PC-3 (cell line): ENCODE measurements around the gene IFIT2. TPM values are rescaled to one million over a fixed set of nuclear protein-coding genes. Genes with fewer than 3 reads are reported as not detected.
A peak's percentile ranks its signal among the peaks of the same experiment; 100 is the strongest.

Experiments
- ATAC-seq: fragments of 200-7000 bp; cut with Tn5 transposase; 2 replicates; pipeline ENCODE4 v1.9.1; 2020; ENCODE audit warnings: mild to moderate bottlenecking, moderate library complexity
- BruUV-seq: library from RNA; stranded (reverse); fragments of 400-500 nt; replicated peaks from 2 replicates; lab custom pipeline; 2021; lab: Mats Ljungman, UMichigan
- CTCF ChIA-PET: fragments of 300-600 bp; sonication (Branson Sonifier 250); formaldehyde crosslinking; loops from one replicate; lab custom pipeline; 2022; ENCODE audit warnings: antibody characterized with exemption; lab: Charles Lee
- POLR2A ChIA-PET: fragments of 300-600 bp; sonication (Branson Sonifier 250); formaldehyde crosslinking; loops from one replicate; lab custom pipeline; 2022; ENCODE audit warnings: antibody characterized with exemption; ENCODE audit not compliant: unreplicated experiment; lab: Charles Lee
- DNase-seq: peaks from one replicate; pipeline ENCODE4 v3.0.0-alpha.2; 2015
- H2AFZ ChIP-seq: fragments of 300-600 bp; sonication (generic); 2 replicates; pipeline ENCODE4 v1.6.0; 2016; ENCODE audit warnings: antibody characterized with exemption, low read length
- H3F3A ChIP-seq: fragments of 300-600 bp; sonication (generic); one replicate; pipeline ENCODE4 v1.6.0; 2017; ENCODE audit warnings: antibody characterized with exemption, low read length, control low read depth, mild to moderate bottlenecking; ENCODE audit not compliant: unreplicated experiment
- H3K27ac ChIP-seq: fragments of 300-600 bp; sonication (generic); 2 replicates; pipeline ENCODE4 v1.5.1; 2016; ENCODE audit warnings: mild to moderate bottlenecking, low read length
- H3K27me3 ChIP-seq: fragments of 300-600 bp; sonication (generic); 2 replicates; pipeline ENCODE4 v1.6.1; 2016; ENCODE audit warnings: low read length, mixed read lengths
- H3K36me3 ChIP-seq: fragments of 300-600 bp; sonication (generic); 2 replicates; pipeline ENCODE4 v1.6.1; 2016; ENCODE audit warnings: low read depth, mixed run types, low read length, mixed read lengths
- H3K4me1 ChIP-seq: fragments of 300-600 bp; sonication (generic); 2 replicates; pipeline ENCODE4 v1.5.1; 2016; ENCODE audit warnings: low read length; ENCODE audit not compliant: insufficient read depth
- H3K4me2 ChIP-seq: fragments of 300-600 bp; sonication (generic); 2 replicates; pipeline ENCODE4 v1.6.0; 2016; ENCODE audit warnings: low read length
- H3K4me3 ChIP-seq: fragments of 300-600 bp; sonication (generic); 2 replicates; pipeline ENCODE4 v1.5.1; 2016; ENCODE audit warnings: mild to moderate bottlenecking, low read length, mixed read lengths
- H3K79me2 ChIP-seq: fragments of 300-600 bp; sonication (generic); 2 replicates; pipeline ENCODE4 v1.6.1; 2017; ENCODE audit warnings: low read length, mixed read lengths
- H3K9ac ChIP-seq: fragments of 300-600 bp; sonication (generic); 2 replicates; pipeline ENCODE4 v1.6.0; 2016; ENCODE audit warnings: mild to moderate bottlenecking, low read length
- H3K9me2 ChIP-seq: fragments of 300-600 bp; sonication (generic); replicated peaks from 2 replicates; pipeline ENCODE4 v1.6.1; 2016; ENCODE audit warnings: mixed run types, low read length, mixed read lengths
- H3K9me3 ChIP-seq: fragments of 300-600 bp; sonication (generic); 2 replicates; pipeline ENCODE4 v1.6.1; 2016; ENCODE audit warnings: low read length, mixed read lengths
- H4K20me1 ChIP-seq: fragments of 300-600 bp; sonication (generic); 2 replicates; pipeline ENCODE4 v1.6.1; 2016; ENCODE audit warnings: low read length, mixed read lengths
- CTCF ChIP-seq: fragments of 300-600 bp; sonication (generic); conservative IDR thresholded peaks from 2 replicates; pipeline ENCODE4 v1.5.1; 2017; ENCODE audit warnings: antibody characterized with exemption, low read depth, mild to moderate bottlenecking, low read length
- EZH2 ChIP-seq: fragments of 300-600 bp; sonication (generic); IDR thresholded peaks from one replicate; pipeline ENCODE4 v1.6.1; 2017; ENCODE audit warnings: antibody characterized with exemption, mild to moderate bottlenecking, low read length; ENCODE audit not compliant: unreplicated experiment
- EZH2phosphoT487 ChIP-seq: fragments of 300-600 bp; sonication (generic); IDR thresholded peaks from 2 replicates; pipeline ENCODE4 v1.6.1; 2018; ENCODE audit warnings: mild to moderate bottlenecking, antibody characterized with exemption, low read length, borderline replicate concordance
- intact Hi-C: fragments of 100-400 bp; cut with micrococcal nuclease; formaldehyde crosslinking; loops from 2 replicates; pipeline ENCODE4 v1.9.0; 2023
- total RNA-seq: library from RNA; depleted of rRNA; stranded (reverse); fragments of >200 nt; gene quantifications from 2 replicates; pipeline ENCODE4 v1.2.3, GENCODE V29; 2014

The IFIT2 gene
- total RNA-seq, 1 experiment from 2014 or later = 8.6 TPM

DNA sequence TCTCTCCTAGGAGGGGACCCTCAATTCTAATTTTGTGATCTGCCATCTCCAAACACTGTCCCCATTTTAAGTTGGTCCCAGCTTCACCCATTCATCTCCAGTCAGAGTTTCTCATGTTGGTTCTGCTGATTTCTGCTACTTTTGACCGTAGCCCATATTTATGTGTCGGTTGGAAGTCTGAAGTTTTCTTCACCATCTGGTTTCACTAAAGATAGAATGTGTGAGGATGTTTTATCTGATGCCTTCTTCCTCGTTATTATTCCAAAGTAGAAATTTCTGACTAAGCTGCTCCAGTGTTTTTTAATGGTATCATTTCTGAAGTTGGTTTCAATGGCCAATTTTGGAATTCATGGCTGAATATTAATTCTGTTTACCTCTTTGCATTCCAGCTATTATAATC is 21.3 kb upstream of the IFIT2 start:
- peaks cover 11% of the 10 kb centered on the region for H3K79me2 ChIP-seq
- H3K4me1 ChIP-seq = peaks cover 85% of the 10 kb centered on the region
- no peaks in the 10 kb centered on the region for H3K9me2 ChIP-seq
- 0 out of 2 replicates have a peak overlapping the region, but pooled peaks have one; percentile 21 for H3K9ac ChIP-seq
- BruUV-seq = no TSS peak
- H3K36me3 ChIP-seq = no peaks in the 10 kb centered on the region
- peak overlapping the region; percentile 96 for H3K27ac ChIP-seq
- H3K4me3 ChIP-seq = no peak overlapping the region
- no peak overlapping the region for H3K4me2 ChIP-seq
- no peak overlapping the region for H2AFZ ChIP-seq
- intact Hi-C loops = no loop called here
- DNase-seq (no peak), ATAC-seq (no peak)
- H3F3A ChIP-seq = peaks cover 12% of the 10 kb centered on the region
- TF ChIP-seq EZH2 = no peak
- no peak for TF ChIP-seq EZH2phosphoT487
- no peak for TF ChIP-seq CTCF
- H3K9me3 ChIP-seq = no peaks in the 10 kb centered on the region
- no peaks in the 10 kb centered on the region for H3K27me3 ChIP-seq
- no peaks in the 10 kb centered on the region for H4K20me1 ChIP-seq
- POLR2A ChIA-PET = no interaction called here
- CTCF ChIA-PET = no interaction called here

DNA sequence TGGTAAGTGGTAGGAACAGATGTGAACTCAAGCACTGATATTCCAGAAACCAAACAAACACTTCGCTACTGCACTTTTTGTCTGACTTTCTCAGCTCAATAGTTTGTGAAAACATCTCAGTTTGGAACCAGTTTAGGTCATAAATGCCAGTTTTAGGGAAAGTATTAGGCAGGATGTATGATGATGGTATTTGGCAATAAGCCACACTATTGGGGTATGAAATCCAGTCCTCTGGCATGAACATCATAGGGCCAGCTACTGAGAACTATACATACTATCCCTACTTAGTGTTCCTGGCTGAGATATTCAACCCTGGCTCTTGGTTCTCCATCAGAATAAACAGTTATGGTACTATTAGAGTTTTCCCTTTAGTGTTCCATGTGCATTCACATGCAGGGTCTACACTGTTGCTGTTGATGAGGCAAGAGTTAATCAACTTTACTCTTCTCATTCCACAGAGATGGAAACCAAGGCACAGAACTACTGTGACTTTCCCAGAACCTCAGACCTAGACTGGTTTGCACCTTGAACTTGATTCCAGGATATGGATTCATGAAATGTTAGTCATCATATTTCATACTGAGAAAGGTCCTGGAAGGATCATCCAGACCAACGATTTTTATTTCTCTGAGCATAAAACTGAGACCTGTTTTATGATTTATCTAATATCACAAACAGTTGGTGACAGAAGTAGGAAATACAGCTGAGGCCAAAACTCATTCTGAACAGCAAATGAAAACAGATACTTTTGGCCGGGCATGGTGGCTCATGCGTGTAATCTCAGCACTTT is 20.0 kb upstream of the IFIT2 start:
- intact Hi-C loops = no loop called here
- Histone ChIP-seq H3F3A (peaks cover 12% of the 10 kb centered on the region), H3K4me2 (peak overlapping the region; percentile 17; the same call in 1 of the 2 replicates), H3K36me3 (no peaks in the 10 kb centered on the region), H3K27ac (peak overlapping the region; percentile 96), H3K79me2 (peaks cover 18% of the 10 kb centered on the region), H3K9ac (no peak overlapping the region; the same call in 1 of the 2 replicates), H3K4me3 (no peak overlapping the region), H3K27me3 (no peaks in the 10 kb centered on the region), H3K9me3 (no peaks in the 10 kb centered on the region), H4K20me1 (no peaks in the 10 kb centered on the region), H3K4me1 (peaks cover 74% of the 10 kb centered on the region), H3K9me2 (no peaks in the 10 kb centered on the region), H2AFZ (no peak overlapping the region)
- peak; percentile 64 for DNase-seq
- CTCF ChIA-PET = no interaction called here
- no TSS peak for BruUV-seq
- no peak for TF ChIP-seq EZH2
- TF ChIP-seq EZH2phosphoT487 = no peak
- TF ChIP-seq CTCF = no peak
- ATAC-seq = no peak
- POLR2A ChIA-PET = no interaction called here
